SK-N-MC (cell line): ENCODE data around the gene MARVELD1.

ENCODE experiments used
- EZH2 ChIP-seq: fragments of 200-600 bp; sonication (generic); IDR thresholded peaks from one replicate; pipeline ENCODE4 v1.6.1; 2017; ENCODE audit warnings: antibody characterized with exemption
- POLR2AphosphoS5 ChIP-seq: IDR thresholded peaks from 2 replicates; pipeline ENCODE4 v1.6.1; 2012; ENCODE audit warnings: mild to moderate bottlenecking, low read depth, low read length, borderline replicate concordance

- no peak for TF ChIP-seq EZH2
- TF ChIP-seq POLR2AphosphoS5: no peak
Measured at GRCh38 chr10:97690133-97690532, 23.4 kb upstream of the MARVELD1 start.
